Dermis microvascular lymphatic vessel endothelial cell (primary cell): ENCODE results near the gene DENND6B. TPM values are rescaled to one million over a fixed set of nuclear protein-coding genes. Genes with fewer than 3 reads are reported as not detected.
"Not testable (repeated sequence)": the region's sequence is repeated elsewhere in the genome, so short reads cannot be mapped to it uniquely, and the experiment has no call there.

ENCODE experiments used
- DNase-seq, 2 donors: peaks; one replicate each; pipeline versions ENCODE4 v3.0.0 to v3.0.0-alpha.2; 2010; ENCODE audit warnings: low read depth in 2 of 2
- total RNA-seq: library from RNA; depleted of rRNA; stranded (reverse); fragments of >200 nt; gene quantifications from 2 replicates; pipeline ENCODE4 v1.2.1, GENCODE V29; 2014

DENND6B gene
- total RNA-seq, 1 donor from 2014 or later, result 0.64 TPM

DNA sequence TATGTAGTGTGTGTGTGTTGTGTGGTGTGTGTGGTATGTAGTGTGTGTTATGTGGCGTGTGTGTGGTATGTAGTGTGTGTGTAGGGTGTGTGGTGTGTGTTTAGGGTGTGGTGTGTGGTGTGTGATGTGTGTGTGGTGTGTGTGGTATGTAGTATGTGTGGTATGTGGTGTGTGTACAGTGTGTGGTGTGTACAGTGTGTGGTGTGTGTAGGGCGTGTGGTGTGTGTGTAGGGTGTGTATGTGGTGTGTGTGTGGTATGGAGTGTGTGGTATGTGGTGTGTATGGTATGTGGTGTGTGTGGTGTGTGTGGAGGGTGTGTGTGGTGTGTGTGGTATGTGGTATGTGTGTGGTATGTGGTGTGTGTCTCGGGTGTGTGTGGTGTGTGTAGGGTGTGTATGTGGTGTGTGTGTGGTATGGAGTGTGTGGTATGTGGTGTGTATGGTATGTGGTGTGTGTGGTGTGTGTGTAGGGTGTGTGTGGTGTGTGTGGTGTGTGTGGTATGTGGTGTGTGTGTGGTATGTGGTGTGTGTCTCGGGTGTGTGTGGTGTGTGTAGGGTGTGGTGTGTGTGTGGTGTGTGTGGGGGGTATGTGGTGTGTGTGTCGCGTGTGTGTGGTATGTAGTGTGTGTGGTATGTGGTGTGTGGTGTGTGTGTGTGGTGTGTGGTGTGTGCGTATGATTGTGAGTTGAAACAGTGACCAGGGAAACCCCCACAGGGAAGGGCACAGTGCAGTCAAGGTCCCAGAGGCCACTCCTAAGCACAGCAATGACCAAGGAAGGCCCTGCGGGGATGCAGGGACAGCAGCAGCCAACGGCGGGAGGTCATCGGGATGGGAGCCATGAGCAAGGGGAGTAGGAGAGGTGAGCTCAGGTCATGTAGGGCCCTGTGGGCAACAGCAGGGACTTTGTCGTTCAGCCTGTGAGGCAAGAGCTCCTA lies 13.4 kb upstream of the DENND6B start:
- DNase-seq, result no peak

DNA sequence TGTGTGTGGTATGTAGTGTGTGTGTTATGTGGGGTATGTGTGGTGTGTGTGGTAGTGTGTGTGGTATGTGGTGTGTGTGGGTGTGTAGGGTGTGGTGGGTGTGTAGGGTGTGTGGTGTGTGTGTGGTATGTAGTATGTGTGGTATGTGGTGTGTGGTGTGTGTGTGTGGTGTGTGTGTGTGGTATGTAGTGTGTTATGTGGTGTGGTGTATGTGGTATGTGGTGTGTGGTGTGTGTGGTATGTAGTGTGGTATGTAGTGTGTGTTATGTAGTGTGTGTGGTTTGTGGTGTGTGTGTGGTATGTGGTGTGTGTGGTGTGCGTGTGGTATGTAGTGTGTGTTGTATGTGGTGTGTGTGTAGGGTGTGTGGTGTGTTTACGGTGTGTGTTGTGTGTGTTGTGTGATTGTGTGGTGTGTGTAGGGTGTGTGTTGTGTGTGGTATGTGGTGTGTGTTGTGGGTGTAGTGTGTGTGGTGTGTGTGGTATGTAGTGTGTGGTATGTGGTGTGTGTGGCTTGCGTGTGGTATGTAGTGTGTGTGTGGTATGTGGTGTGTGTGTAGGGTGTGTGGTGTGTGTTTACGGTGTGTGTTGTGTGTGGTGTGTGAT lies 12.1 kb upstream of the DENND6B start:
- DNase-seq, result no peak

DNA sequence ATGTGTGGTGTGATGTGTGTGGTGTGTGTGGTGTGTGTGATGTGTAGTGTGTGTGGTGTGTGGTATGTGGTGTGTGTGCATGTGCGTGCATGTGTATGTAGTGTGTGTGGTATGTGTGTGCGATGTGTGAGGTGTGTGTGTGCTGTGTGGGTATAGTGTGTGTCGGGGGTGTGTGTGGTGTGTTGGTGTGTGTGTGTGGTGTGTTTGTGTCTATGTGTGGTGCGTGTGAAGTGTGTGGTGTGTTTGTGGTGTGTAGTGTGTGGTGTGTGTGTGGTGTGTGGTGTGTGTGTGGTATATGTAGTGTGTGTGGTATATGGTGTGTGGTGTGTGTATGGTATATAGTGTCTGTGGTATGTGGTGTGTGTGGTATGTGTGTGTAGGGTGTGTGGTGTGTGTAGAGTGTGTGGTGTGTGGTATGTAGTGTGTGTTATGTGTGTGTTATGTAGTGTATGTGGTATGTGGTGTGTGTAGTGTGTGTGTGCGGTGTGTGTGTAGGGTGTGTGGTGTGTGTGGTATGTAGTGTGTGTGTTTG lies 11.3 kb upstream of the DENND6B start:
- DNase-seq, result no peak

DNA sequence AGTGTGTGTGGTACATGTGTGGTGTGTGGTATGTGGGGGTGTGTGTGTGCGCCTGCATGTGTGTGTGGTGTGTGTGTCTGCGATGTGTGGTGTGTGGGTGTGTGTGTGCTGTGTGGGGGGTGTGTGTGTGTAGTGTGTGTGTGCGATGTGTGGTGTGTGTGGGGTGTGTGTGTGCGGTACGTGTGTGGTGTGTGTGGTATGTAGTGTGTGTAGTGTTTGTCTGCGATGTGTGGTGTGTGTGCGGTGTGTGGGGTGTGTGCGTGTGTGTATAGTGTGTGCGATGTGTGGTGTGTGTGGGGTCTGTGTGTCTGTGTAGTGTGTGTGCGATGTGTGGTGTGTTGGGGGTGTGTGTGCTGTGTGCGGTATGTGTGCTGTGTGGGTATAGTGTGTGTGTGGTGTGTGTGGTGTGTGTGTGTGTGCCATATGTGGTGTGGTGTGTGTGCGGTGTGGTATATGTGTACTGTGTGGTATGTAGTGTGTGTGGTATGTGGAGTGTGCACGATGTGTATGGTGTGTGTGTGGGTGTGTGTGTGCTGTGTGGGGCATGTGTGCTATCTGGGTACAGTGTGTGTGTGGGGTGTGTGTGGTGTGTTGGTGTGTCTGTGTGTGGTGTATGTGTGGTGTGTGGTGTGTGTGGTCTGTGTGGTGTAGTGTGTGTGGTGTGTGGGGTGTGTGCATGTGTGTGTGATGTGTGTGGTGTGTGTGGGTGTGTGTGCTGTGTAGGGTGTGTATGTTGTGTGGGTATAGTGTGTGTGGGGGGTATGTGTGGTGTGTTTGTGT lies 10.6 kb upstream of the DENND6B start:
- DNase-seq, result no peak

DNA sequence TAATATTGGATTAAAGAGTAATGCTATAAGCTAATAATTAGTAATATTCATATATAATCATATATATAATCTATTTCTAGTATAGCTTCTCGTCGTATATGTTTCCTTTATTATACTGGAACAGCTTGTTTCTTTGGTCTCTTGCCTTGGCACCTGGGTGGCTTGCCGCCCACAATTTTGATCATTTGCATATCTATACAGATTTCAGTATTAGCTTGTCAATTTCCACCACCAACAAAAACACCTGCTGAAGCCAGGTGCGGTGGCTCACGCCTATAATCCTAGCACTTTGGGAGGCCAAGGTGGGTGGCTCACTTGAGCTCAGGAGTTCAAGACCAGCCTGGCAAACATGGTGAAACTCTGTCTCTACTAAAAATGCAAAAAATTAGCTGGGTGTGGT lies 7.6 kb upstream of the DENND6B start:
- not testable (repeated sequence) for DNase-seq

DNA sequence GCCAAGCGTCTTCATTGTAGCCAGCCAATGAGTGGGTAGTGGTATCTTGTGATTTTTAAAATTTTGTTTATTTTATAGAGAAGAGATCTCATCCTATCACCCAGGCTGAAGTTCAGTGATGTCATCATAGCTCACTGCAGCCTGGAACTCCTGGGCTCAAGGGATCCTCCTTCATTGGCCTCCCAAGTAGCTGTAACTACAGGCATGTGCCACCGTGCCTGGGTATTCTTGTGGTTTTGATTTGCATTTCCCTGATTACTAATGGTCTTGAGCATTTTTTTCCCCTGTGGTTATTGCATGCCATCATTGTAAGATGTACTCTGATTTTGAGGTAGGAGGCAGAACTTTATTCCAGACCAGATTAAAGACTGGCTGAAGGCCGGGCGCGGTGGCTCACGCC lies 2.4 kb upstream of the DENND6B start:
- DNase-seq, result no peak

DNA sequence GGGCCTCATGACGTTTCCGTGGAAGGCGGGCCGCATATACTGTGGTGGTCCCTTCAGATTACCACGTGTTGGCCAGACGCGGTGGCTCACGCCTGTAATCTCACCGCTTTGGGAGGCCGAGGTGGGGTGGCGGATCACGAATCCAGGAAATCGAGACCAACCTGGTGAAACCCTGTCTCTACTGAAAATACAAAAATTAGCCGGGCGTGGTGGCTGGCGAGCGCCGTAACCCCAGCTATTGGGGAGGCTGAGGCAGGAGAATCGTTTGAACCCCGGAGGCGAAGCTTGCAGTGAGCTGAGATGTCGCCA lies 853 bp upstream of the DENND6B start:
- no peak for DNase-seq

DNA sequence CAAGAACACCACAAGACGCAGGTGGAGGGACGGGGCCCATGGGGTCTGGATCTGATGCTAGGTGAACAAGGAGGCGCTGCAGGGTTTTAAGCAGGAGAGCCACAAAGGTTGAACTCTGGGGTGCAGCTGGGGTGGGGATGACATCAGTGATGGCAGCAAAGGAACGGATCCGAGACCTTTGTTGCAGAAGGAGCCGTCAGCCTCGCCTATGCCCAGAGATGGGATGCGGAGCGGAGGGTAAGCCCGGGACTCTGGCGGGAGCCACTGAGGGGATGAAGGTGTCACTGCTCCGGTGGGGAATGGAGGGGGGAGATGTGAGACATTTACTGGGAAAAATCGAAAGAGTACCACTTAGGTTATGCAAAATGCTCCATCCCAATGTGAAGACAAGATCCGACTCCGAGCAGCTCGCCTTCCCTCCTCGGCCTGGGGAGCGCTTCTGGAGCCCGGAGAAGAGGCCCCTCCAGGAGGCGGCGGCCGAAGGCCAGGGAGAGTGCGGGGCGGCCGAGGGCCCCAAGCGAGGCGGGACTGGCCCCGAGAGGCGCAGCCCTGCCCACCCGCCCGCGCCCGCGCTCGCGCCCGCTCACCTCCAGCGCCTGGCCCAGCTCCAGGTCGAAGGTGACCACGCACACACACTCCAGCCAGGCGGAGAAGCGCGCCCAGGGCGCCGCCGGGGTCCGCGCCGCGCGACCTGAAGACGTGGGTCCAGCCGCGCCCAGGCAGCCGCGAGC lies 422 bp downstream of the DENND6B start:
- DNase-seq, result no peak

DNA sequence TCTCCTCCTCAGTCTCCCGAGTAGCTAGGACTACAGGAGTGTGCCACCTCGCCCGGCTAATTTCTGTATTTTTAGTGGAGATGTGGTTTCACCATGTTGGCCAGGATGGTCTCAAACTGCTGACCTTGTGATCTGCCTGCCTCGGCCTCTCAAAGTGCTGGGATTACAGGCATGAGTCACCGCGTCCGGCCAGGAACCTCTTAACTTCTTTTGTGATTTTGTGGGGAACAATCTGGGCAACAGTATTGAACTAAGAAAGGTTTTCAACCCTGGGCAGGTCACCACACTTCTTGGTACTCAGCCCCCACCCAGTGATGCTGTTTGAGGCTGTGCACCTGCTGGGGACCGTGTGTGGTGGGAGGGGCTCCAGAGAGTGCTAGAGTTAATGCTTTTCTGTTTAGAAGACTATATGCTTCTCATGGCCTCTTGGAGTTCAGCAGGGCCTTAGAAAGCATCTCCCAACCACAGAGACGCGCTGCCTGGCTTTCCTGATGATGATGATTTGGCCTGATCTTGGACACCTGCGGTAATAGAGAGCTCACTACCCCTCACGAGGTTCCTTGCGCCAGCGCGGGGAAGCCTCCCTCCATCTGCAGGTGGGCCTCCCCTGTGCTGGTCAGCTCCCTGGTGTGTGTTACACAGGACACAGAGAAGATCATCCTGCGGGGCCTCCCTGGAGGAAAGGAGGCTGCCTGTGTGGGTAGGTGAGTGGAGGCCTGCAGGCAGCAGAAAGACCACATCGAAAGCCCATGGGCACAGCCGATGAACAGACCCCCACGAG lies 1.2 kb downstream of the DENND6B start:
- DNase-seq, result no peak

DNA sequence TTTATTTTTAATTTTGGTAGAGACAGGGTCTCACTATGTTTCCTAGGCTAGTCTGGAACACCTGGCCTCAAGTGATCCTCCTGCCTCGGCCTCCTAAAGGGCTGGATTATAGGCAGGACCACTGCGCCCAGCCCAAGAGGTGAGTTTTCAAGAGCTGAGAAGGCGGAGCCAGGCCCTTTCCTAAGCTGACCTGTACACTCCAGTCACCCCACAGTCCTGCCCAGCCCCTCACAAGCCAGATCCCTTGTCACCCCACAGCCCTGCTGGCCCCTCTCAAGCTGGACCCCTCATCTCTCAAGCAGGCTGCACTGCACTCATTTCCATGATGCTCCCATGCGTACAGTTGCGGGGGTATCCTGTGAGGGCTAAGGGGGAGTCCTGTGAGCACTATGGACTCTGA lies 2.9 kb downstream of the DENND6B start:
- no peak for DNase-seq

DNA sequence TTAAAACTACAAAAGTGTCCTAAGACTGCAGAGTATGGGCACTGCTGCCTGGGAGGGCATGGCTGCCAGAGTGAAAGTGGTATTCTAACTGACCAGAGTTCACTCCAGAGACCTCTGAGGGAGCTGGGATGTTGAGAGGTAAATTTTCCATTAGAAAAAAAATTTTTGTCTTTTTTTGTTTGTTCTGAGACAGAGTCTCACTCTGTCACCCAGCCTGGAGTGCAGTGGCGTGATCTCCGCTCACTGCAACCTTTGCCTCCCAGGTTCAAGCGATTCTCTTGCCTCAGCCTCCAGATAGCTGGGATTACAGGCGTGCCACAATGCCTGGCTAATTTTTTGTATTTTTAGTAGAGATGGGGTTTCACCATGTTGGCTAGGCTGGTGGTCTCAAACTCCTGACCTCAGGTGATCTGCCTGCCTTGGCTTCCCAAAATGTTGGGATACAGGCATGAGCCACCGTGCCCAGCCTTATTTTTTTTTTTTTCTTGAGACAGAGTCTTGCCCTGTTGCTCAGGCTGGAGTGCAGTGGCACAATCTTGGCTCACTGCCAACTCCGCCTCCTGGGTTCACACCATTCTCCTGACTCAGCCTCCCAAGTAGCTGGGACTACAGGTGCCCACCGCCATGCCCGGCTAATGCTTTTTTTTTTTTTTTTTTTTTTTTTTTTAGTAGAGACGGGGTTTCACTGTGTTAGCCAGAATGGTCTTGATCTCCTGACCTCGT lies 4.3 kb downstream of the DENND6B start:
- DNase-seq, result not testable (repeated sequence)

DNA sequence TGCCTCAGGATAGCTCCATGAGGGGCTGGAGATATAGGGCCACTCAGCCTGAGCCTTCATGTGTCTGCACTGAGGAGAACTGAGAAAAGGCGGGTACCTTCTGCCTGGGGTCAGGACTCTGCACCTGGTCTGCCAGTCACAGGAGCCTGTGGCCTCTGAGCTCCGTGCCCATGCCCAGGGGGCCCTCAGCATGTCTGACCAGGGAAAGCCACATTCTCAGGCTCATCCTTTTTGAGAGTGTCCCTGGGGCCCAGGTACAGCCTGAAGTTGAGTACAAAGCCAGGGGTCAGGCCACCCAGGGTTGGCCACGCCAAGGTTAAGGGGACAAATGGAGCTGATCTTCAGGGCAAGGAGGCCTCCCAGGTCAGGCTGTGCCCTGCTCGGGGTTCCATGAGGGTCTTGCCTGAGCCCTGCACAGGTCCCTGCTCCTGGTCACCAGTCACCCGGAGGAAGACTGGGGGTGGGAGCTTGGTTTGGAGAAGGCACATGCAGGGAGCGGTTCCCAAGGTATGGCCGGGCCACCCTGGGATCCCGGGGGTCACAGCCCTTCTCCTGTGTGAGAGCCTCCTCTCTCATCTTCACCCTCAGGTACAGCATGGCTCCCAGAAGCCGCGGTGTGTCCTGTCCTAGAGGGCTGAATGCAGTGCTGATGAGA lies 6.0 kb downstream of the DENND6B start:
- DNase-seq, result no peak

DNA sequence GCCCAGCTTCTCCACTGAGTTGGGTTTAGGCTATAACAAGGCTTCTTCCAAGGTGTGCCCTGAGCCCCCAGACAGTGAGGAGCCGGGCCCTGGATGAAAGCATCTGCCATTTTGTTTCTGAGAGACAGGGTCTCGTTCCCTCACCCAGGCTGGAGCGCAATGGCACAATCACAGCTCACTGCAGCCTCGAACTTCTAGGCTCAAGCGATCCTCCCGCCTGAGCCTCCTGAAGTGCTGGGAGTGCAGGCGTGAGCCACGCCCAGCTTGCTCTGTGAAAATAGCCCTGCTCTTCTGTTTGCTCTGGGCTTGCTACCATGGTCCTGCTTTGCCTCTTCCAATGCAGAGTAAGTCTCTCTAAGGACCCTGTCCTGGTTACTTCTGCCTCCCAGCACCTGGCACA lies 6.7 kb downstream of the DENND6B start:
- no peak for DNase-seq

DNA sequence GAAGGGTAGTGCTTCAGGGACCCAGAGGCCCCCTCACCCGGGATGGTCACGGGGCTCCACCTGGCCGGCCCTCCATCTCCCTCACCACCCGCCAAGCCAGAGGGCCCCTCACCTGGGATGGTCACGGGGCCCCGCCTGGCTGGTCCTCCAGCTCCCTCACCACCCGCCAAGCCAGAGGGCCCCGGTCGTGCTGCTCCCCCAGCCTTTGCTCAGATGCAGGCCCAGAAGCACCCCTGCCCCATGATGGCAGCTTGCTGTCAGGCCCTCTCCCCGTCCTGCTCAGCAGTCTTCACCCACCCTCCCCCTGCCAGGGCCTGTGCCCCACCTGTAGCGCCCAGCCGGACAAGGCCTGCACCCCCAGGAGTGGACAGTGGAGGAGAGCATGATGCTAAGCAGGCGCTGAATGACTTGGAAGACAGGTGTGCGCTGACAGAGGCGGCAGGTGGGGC lies 7.3 kb downstream of the DENND6B start:
- DNase-seq, result no peak

DNA sequence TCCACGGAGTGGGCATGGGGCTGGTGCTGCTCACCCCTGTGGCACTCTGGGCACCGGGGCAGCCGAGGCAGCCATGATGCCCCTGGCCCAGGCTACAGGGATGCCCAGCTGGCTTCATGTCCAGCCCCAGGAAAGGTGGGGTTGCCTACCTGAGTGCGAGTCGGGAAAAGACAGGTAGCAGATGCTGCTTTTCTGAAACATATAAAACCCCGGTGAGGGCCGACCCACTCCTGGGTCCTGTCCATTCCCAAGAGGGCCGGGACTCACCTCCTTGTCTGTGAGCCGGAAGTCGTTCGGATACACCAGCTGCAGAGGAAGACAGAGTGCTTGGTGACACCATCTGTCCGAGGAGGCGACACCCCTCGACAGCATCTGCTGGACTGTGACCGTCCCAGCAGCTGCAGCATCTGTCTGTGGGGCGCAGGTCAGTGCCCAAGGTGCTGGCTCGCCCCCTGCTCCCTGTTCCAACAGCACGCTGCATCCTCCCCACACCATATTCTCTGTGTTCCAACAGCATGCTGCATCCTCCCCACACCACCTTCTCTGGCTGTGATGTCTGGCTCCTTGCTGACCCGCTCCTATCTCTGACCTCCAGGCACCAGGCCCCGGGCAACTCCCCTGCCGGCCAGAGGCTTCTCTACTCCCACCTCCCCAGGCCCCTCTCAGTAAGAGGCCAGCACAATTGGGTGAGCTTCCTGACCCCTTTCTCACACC lies 8.0 kb downstream of the DENND6B start:
- no peak for DNase-seq

DNA sequence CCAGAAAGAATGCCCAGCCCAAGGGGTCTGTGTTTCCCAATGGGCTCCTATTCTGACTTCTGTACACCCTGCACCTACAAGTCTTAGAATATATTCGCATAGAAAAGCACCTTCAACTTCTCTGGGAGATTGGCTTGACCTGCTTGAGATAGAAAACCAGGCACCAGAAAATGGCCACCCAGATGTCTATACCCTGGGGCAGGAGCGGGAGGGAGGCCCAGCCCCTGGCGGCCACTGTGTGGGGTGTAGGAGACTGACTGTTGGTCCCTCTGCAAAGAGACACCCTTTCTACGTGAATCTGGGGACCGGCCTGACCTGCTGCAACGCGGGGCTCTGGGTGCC lies 8.5 kb downstream of the DENND6B start:
- no peak for DNase-seq

DNA sequence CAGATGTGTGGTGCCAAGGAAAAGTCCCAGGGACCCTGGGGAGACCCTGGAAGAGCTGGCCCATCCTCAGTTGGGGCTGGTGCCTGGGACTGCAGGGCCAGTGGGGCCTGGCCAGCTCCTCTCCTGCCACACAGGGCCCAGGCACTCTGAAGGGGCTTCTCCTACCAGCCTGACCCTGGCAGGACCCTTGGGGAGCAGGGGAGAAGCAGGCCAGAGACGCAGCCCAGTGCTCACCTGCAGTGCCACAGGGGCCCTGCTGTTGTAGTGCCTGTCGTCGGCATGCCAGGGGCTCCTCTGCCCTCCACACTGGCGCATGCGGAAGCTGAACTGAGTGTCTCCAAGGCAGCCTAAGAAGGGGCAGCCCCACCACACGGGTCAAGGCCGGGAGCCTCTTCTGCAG lies 9.1 kb downstream of the DENND6B start:
- DNase-seq, result no peak

DNA sequence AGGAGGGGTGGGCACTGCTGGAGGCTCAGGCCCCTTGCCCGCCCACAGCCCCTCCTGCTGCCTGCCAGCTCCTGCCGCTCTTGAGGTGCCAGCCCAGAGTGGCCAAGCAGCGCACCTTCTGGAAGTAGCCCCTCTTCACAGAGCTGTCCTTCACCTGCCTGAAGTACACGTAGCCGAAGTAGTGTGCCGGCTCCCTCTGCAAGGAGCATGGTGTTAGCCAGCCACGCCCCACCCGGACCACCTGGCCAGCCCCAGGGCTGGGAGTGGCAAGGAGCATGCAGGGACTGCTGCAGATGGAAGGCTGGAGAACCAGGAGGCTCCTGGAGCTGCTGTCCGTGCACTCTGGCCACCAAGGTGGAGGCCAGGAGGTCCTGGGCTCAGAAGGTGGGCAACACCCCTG lies 9.6 kb downstream of the DENND6B start:
- no peak for DNase-seq
